H1 (cell line): ENCODE measurements around the gene EBF3. TPM values are rescaled to one million over a fixed set of nuclear protein-coding genes. Genes with fewer than 3 reads are reported as not detected.

Source experiments
- CTCF ChIA-PET: fragments of 300-600 bp; sonication (Branson Sonifier 250); formaldehyde crosslinking; loops from one replicate; lab custom pipeline; 2021; ENCODE audit not compliant: partially characterized antibody; lab: Charles Lee
- POLR2A ChIA-PET: fragments of 300-600 bp; sonication (Branson Sonifier 250); formaldehyde crosslinking; loops from one replicate; lab custom pipeline; 2021; ENCODE audit warnings: inconsistent platforms; ENCODE audit not compliant: partially characterized antibody; lab: Charles Lee
- DNase-seq, 2 experiments: peaks; one replicate each; pipeline versions ENCODE4 v3.0.0 to v3.0.0-alpha.2; 2010 to 2022; ENCODE audit warnings: low spot score in 2 of 2, low read depth in 1 of 2, mixed read lengths in 1 of 2
- FAIRE-seq: peaks from 2 replicates; lab custom pipeline; 2011; peaks lifted over from hg19 to GRCh38; lab: Jason Lieb, UNC
- H2AFZ ChIP-seq: 2 replicates; pipeline ENCODE4 v1.8.1; 2012; ENCODE audit warnings: low read length, inconsistent platforms
- H2AK5ac ChIP-seq: 2 replicates; pipeline ENCODE4 v1.6.1; 2013; ENCODE audit warnings: low read depth, low read length
- H2BK120ac ChIP-seq: replicated peaks from 2 replicates; pipeline ENCODE3; 2013; ENCODE audit warnings: low read depth, low read length, inconsistent platforms
- H2BK12ac ChIP-seq: 2 replicates; pipeline ENCODE4 v1.6.1; 2013; ENCODE audit warnings: low read depth, low read length
- H2BK15ac ChIP-seq: 2 replicates; pipeline ENCODE4 v1.6.1; 2013; ENCODE audit warnings: low read length
- H2BK20ac ChIP-seq: 2 replicates; pipeline ENCODE4 v1.6.1; 2013; ENCODE audit warnings: low read length
- H2BK5ac ChIP-seq: 2 replicates; pipeline ENCODE4 v1.6.1; 2013; ENCODE audit warnings: low read depth, low read length
- H3K14ac ChIP-seq: 2 replicates; pipeline ENCODE4 v1.6.1; 2013; ENCODE audit warnings: inconsistent platforms; ENCODE audit not compliant: insufficient read length
- H3K18ac ChIP-seq: 2 replicates; pipeline ENCODE4 v1.6.1; 2013; ENCODE audit warnings: low read length; ENCODE audit errors: extremely low read depth
- H3K23ac ChIP-seq: 2 replicates; pipeline ENCODE4 v1.6.1; 2013; ENCODE audit warnings: inconsistent platforms; ENCODE audit not compliant: insufficient read length
- H3K23me2 ChIP-seq: 2 replicates; pipeline ENCODE4 v1.6.1; 2013; ENCODE audit warnings: low read depth, low read length
- H3K27ac ChIP-seq: 2 replicates; pipeline ENCODE4 v1.6.1; 2011; ENCODE audit warnings: low read depth, low read length, inconsistent platforms
- H3K27me3 ChIP-seq, 4 experiments: replicated peaks in 1 of 4; 1 replicate in 1 of 4; 2 replicates in 3 of 4; pipeline versions ENCODE4 v1.6.1 to v1.8.1; 2011 to 2013; ENCODE audit warnings: low read length in 3 of 4, mild to moderate bottlenecking in 3 of 4, inconsistent platforms in 2 of 4, mixed read lengths in 2 of 4, moderate library complexity in 1 of 4; ENCODE audit not compliant: control insufficient read depth in 3 of 4, insufficient read depth in 3 of 4; ENCODE audit errors: extremely low read depth in 1 of 4
- H3K36me3 ChIP-seq, 4 experiments: 2 replicates each; pipeline versions ENCODE4 v1.6.1 to v1.8.1; 2011 to 2013; ENCODE audit warnings: mild to moderate bottlenecking in 4 of 4, low read length in 3 of 4, moderate library complexity in 2 of 4, control low read depth in 1 of 4, inconsistent platforms in 1 of 4; ENCODE audit not compliant: insufficient read depth in 4 of 4, control insufficient read depth in 2 of 4
- H3K4ac ChIP-seq: replicated peaks from 2 replicates; pipeline ENCODE3; 2013; ENCODE audit warnings: low read length, low read depth, mixed read lengths, inconsistent platforms; ENCODE audit not compliant: insufficient read length
- H3K4me1 ChIP-seq, 4 experiments: replicated peaks in 1 of 4; 1 replicate in 1 of 4; 2 replicates in 3 of 4; pipeline versions ENCODE4 v1.6.1 to v1.8.1; 2011 to 2013; ENCODE audit warnings: low read length in 3 of 4, inconsistent platforms in 2 of 4, mixed read lengths in 1 of 4; ENCODE audit not compliant: insufficient read depth in 4 of 4, control insufficient read depth in 3 of 4
- H3K4me2 ChIP-seq, 2 experiments: 2 replicates each; pipeline versions ENCODE4 v1.6.1 to v1.8.1; 2011 to 2013; ENCODE audit warnings: low read depth in 2 of 2, low read length in 2 of 2, control low read depth in 1 of 2, inconsistent platforms in 1 of 2, mild to moderate bottlenecking in 1 of 2; ENCODE audit not compliant: insufficient read depth in 1 of 2
- H3K4me3 ChIP-seq, 4 experiments: fragments of 200-600, 300-600 bp in 1 of 4; sonication (generic), shearing (Covaris generic), sonication (Bioruptor Twin) in 1 of 4; 2 replicates each; pipeline versions ENCODE4 v1.5.1 to v1.8.1; 2011 to 2016; ENCODE audit warnings: low read length in 4 of 4, low read depth in 3 of 4, control low read depth in 2 of 4, inconsistent platforms in 2 of 4, mild to moderate bottlenecking in 2 of 4, mixed read lengths in 1 of 4, moderate library complexity in 1 of 4; ENCODE audit not compliant: insufficient read depth in 2 of 4; ENCODE audit errors: extremely low read depth in 1 of 4
- H3K56ac ChIP-seq: replicated peaks from 2 replicates; pipeline ENCODE3; 2013; ENCODE audit warnings: low read depth, mild to moderate bottlenecking, mixed read lengths, low read length, inconsistent platforms; ENCODE audit not compliant: insufficient read length
- H3K79me1 ChIP-seq: 2 replicates; pipeline ENCODE4 v1.6.1; 2013; ENCODE audit warnings: low read depth, low read length, control low read depth
- H3K79me2 ChIP-seq, 2 experiments: 2 replicates each; pipeline versions ENCODE4 v1.6.1 to v1.8.1; 2012 to 2013; ENCODE audit warnings: low read length in 2 of 2, mild to moderate bottlenecking in 2 of 2, inconsistent platforms in 1 of 2; ENCODE audit not compliant: insufficient read depth in 2 of 2, control insufficient read depth in 1 of 2
- H3K9ac ChIP-seq, 4 experiments: replicated peaks in 1 of 4; 1 replicate in 1 of 4; 2 replicates in 3 of 4; pipeline versions ENCODE4 v1.6.1 to v1.8.1; 2011 to 2013; ENCODE audit warnings: low read depth in 3 of 4, low read length in 3 of 4, control low read depth in 2 of 4, mild to moderate bottlenecking in 2 of 4, moderate library complexity in 2 of 4, inconsistent platforms in 1 of 4; ENCODE audit errors: extremely low read depth in 1 of 4
- H3K9me3 ChIP-seq, 2 experiments: 2 replicates each; pipeline versions ENCODE4 v1.6.1 to v1.8.1; 2012 to 2013; ENCODE audit warnings: mild to moderate bottlenecking in 2 of 2, moderate library complexity in 2 of 2, control low read depth in 1 of 2, inconsistent platforms in 1 of 2, low read depth in 1 of 2, low read length in 1 of 2, mixed read lengths in 1 of 2; ENCODE audit not compliant: insufficient read depth in 2 of 2
- H4K20me1 ChIP-seq, 2 experiments: replicated peaks in 1 of 2; 2 replicates each; pipeline versions ENCODE3 to v1.8.1; 2011 to 2013; ENCODE audit warnings: inconsistent platforms in 2 of 2, low read length in 2 of 2, mild to moderate bottlenecking in 1 of 2; ENCODE audit not compliant: insufficient read depth in 2 of 2, control insufficient read depth in 1 of 2
- H4K5ac ChIP-seq: 2 replicates; pipeline ENCODE4 v1.6.1; 2013; ENCODE audit warnings: low read length, low read depth, mixed read lengths, inconsistent platforms; ENCODE audit not compliant: insufficient read length
- H4K8ac ChIP-seq: 2 replicates; pipeline ENCODE4 v1.8.0; 2013; ENCODE audit warnings: mild to moderate bottlenecking, moderate library complexity, low read length, inconsistent platforms; ENCODE audit not compliant: insufficient read depth; ENCODE audit errors: extremely low read depth
- H4K91ac ChIP-seq: replicated peaks from 2 replicates; pipeline ENCODE3; 2013; ENCODE audit warnings: low read length, mixed read lengths, inconsistent platforms; ENCODE audit not compliant: insufficient read length
- CBX5 ChIP-seq: fragments of 300-800, 300-1000 bp; sonication (generic); IDR thresholded peaks from 2 replicates; pipeline ENCODE4 v1.7.1; 2016; ENCODE audit warnings: antibody characterized with exemption, low read length, low read depth
- CEBPB ChIP-seq: IDR thresholded peaks from 2 replicates; pipeline ENCODE4 v1.6.1; 2012; ENCODE audit warnings: low read depth, low read length
- GTF2F1 ChIP-seq: IDR thresholded peaks from 2 replicates; pipeline ENCODE4 v1.6.1; 2012; ENCODE audit warnings: low read depth, low read length, improper control_type of control experiment, borderline replicate concordance
- SP4 ChIP-seq: IDR thresholded peaks from 2 replicates; pipeline ENCODE4 v1.6.1; 2012; ENCODE audit warnings: low read length, inconsistent platforms
- TAF7 ChIP-seq: optimal IDR thresholded peaks from 2 replicates; pipeline ENCODE3; 2011; ENCODE audit warnings: low read depth, mild to moderate bottlenecking, inconsistent platforms, low read length, moderate library complexity, borderline replicate concordance
- TCF12 ChIP-seq: IDR thresholded peaks from 2 replicates; pipeline ENCODE4 v1.6.1; 2011; ENCODE audit warnings: low read depth, mild to moderate bottlenecking, low read length
- WGBS, 2 experiments: shearing (Covaris generic) in 1 of 2; methylation state at CpG; one replicate each; pipeline versions ENCODE4 v1.1.6 to v1.1.7; 2013 to 2015; ENCODE audit warnings: low lambda C conversion rate in 2 of 2, mixed read lengths in 2 of 2, inconsistent platforms in 1 of 2, low coverage in 1 of 2, missing lambda C conversion rate in 1 of 2; ENCODE audit not compliant: insufficient replicate concordance in 2 of 2, insufficient coverage in 1 of 2, insufficient read length in 1 of 2; ENCODE audit errors: extremely low coverage in 1 of 2, missing lambda C conversion rate in 1 of 2; 5-methylcytosine and 5-hydroxymethylcytosine counted together
- polyA plus RNA-seq, 7 experiments: library from polyadenylated mRNA; depleted of rRNA in 3 of 7; stranded (reverse) in 5 of 7; unstranded in 2 of 7; fragments of >200 nt in 5 of 7; fragments of 200-250 nt in 2 of 7; gene quantifications; 1 replicate in 5 of 7; 2 replicates in 1 of 7; 4 replicates in 1 of 7; pipeline versions ENCODE4 v1.2.1 to v1.2.3, GENCODE V29; 2011 to 2013; ENCODE audit warnings: missing spikeins in 2 of 7, mixed read lengths in 2 of 7
- total RNA-seq: library from RNA; stranded (reverse); fragmentation: NEBNext Ultra II Directional; extraction: Animal tissue kit (Norgen Biotek cat#: 25700); gene quantifications from 2 replicates; pipeline ENCODE4 v1.2.1, GENCODE V29; 2021

EBF3 gene
- total and polyA plus RNA-seq, 2 of the 8 experiments (the other 6 are each of a cell fraction or from before 2014, with no cell fraction given): 0.08 to 0.26 TPM

DNA sequence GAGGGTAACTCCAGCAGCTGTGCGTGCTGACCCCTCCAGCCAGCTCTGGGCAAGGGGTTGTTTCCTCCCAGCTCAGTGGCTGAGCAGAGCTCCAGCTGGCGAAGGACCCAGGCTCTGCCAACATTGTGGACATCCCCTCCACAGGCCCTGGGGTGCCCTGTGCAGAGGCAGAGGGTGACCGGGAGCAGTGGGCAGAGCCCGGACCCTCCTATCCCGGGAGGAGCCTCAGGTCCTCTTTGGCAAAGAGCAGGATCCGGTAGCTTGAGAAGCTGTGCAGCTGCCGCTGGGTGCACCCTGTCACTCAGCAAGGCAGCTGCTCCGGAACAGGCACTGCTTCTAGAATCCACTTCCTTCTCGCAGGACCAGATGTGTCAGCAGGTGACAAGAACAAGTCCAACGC, 175.9 kb downstream of the EBF3 start:
- FAIRE-seq: no peak
- Histone ChIP-seq H3K79me1 (no peaks in the 10 kb centered on the region), H3K4me1 (no peaks in the 10 kb centered on the region), H3K14ac (no peak overlapping the region), H2BK120ac (no peak overlapping the region), H2AFZ (no peak overlapping the region), H3K27ac (no peak overlapping the region), H4K5ac (no peak overlapping the region), H3K9me3 (no peaks in the 10 kb centered on the region), H2BK15ac (no peak overlapping the region), H2BK12ac (no peak overlapping the region), H2BK5ac (no peak overlapping the region), H3K18ac (no peak overlapping the region), H3K4me3 (no peak overlapping the region), H3K36me3 (no peaks in the 10 kb centered on the region), H3K9ac (no peak overlapping the region), H4K91ac (no peak overlapping the region), H2AK5ac (no peak overlapping the region), H3K23me2 (peaks cover 2% of the 10 kb centered on the region), H3K56ac (no peak overlapping the region), H3K4me2 (no peak overlapping the region), H4K8ac (no peak overlapping the region; the same call in 1 of the 2 replicates), H4K20me1 (peaks cover 0 to 1% of the 10 kb centered on the region in 2 experiments), H3K23ac (no peak overlapping the region), H2BK20ac (no peak overlapping the region), H3K27me3 (no peaks in the 10 kb centered on the region), H3K79me2 (no peaks in the 10 kb centered on the region), H3K4ac (no peak overlapping the region)
- TF ChIP-seq TAF7: no peak
- no peak for TF ChIP-seq CEBPB
- TF ChIP-seq SP4: no peak
- no peak for TF ChIP-seq CBX5
- TF ChIP-seq GTF2F1: no peak
- no peak for TF ChIP-seq TCF12
- DNase-seq: no peak
- POLR2A ChIA-PET: no interaction called here
- 96% methylated on average over 10 of the region's 10 CpGs; no CpG with 5 or more reads in 1 of the 2 experiments for WGBS, 2 experiments
- CTCF ChIA-PET: interaction anchor here (3.1 kb wide), 1 partner anchor 183 kb away, joined by 10 read pairs; no protein-coding TSS in a partner anchor
